HG03135 (cell line): ENCODE measurements around the gene FAHD1.
"Not testable (repeated sequence)": the region's sequence is repeated elsewhere in the genome, so short reads cannot be mapped to it uniquely, and the experiment has no call there.

ENCODE experiments used
- ATAC-seq: cut with Tn5 transposase; IDR thresholded peaks from one replicate; pipeline ENCODE4 v1.9.1; 2021; ENCODE audit warnings: mild to moderate bottlenecking, moderate library complexity; ENCODE audit not compliant: unreplicated experiment

Gene FAHD1

DNA sequence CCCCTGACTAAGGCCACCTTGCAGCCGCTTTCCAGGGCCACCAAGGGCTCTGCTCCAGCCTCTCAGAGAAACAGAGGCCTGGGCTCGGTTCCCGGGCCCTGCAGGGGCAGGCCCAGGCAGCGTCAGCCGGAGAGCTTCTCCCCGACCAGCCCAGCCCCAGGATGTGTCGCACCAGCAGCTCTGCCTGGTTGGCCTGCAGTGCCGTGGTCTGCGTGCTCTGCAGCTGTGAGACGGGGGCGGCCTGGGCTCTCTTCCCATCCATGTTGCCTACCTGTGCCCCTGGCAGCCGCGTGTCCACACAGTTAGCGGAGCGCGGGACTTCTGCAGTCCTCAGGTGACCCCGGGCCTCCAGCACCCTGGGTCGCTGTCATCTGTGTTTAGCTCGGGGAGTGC, 38.3 kb upstream of the FAHD1 start:
- no peak for ATAC-seq

DNA sequence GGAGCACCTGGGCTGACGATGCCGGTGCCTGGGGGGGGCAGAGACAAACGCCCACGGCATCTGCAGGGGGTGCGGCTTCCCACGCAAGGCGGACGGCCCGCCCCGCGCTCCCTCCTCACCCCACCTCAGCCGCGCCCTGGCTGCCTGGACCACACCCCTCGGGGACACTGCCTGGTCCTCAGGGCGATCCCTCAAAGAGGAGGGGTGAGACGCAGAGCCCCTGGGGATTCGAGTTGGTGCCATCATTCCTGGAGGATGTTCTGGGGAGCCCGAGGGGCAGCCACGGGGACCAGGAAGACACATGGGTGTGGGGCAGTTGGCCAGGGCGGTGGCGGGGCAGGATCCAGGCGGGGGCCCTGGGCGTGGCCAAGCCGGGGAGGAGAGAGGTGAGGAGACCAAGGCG, 37.4 kb upstream of the FAHD1 start:
- no peak for ATAC-seq

DNA sequence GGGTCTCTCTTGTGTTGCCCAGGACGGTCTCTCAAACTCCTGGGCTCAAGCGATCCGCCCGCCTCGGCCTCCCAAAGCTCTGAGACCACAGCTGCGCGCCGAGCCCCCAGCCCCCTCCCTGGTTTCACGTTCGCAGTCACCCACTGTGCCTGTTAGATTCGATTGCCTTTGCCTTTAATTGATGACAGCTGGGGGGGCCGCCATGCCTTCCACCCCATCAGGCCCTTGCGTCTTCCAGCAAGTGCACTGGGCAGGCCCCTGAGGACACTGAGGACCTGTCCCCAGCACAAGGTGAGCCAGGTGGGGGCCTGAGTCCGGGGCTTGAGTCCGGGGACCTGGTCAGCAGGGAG, 36.8 kb upstream of the FAHD1 start:
- no peak for ATAC-seq

DNA sequence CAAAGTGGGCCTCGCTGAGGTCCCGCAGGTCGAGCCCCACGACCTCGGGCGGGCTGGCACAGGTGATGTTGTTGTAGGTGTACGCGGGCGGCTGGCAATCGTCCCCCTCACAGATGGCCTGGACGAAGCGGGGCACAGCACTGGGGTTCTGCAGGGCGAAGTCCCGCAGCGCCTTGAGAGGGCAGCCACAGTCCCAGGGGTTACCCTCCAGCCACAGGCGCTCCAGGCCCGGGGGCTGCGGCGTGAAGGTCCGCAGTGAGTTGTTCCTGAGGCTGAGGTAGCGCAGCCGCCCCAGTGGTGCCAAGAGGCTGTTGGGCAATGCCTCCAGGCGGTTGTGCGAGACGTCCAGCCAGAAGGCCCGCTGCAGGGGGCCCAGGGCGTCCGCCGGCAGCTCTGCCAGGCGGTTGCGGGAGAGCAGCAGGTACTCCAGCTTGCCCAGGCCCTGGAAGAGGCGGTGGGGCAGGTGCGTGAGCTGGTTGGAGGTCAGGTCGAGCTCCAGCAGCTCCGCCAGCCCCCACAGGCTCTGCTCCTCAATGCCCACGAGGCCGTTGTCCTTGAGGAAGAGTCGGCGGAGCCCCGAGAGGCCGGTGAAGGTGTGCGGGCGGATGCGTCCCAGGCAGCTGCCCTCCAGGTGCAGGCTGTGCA, 36.3 kb upstream of the FAHD1 start:
- ATAC-seq, result no peak

DNA sequence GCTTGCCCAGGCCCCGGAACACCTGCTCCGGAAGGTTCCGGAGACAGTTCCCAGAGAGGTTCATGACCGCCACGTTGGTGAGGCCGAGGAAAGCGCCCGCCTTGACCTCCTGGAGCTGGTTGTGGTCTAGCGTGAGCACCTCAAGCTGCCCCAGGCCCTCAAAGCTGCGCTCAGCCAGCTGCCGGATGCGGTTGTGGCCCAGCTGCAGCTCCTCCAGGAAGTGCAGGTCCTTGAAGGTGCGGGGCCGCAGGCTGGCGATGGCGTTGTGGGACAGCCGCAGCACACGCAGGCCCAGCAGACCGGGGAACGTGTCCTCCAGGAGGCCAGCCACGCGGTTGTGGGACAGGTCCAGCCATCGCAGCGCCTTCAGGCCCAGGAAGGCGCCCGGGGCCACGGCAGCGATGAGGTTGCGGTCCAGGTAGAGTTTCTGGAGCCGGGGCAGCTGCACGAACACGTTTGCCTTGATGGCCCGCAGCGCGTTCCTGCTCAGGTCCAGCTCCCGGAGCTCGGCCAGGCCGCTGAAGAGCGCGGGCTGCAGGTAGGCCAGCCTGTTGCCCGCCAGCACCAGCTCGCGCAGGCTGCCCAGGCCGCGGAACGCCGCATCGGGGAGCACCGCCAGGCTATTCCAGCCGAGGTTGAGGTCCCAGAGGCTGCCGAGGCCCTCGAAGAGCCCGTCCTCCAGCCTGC, 35.6 kb upstream of the FAHD1 start:
- ATAC-seq, result no peak

DNA sequence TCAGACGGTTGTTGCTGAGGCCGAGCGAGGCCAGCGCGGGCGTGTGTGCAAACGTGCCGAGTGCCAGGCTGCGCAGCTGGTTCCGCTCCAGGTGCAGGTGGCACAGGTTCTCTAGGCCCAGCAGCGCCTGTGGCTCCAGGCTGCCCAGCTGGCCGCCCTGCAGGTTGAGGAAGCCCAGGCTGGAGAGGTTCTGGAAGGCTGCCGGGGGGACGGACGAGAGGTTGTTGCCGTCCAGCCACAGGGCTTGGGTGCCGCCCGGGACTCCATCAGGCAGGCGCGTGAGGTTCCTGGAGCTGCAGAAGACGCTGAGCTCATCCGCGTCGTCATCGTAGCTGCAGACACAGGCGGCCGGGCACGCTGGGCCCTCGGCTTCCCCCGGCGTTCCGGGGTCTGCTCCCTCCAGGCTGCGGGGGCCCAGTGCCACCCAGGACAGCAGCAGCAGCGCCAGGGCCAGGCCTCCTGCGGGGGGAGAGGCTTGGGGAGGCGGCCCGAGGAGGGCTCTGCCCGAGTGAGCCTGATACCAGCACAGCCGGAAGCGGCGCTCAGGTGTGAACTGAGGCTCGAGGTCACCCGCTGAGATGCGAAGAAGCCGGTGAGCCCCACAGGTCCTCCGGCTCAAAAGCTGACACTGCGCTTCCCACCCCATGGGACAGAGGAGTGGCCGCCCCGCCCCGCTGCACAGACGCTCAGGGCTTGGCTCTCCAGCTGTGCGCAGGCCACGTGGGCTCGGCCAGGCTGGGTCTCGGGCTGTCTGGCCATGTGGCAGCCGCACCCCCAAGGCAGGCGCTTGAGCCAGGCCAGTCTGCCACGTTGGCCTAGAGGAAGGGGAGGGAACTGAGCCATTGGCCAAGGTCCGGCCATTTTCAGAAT, 34.8 kb upstream of the FAHD1 start:
- ATAC-seq, result no peak

DNA sequence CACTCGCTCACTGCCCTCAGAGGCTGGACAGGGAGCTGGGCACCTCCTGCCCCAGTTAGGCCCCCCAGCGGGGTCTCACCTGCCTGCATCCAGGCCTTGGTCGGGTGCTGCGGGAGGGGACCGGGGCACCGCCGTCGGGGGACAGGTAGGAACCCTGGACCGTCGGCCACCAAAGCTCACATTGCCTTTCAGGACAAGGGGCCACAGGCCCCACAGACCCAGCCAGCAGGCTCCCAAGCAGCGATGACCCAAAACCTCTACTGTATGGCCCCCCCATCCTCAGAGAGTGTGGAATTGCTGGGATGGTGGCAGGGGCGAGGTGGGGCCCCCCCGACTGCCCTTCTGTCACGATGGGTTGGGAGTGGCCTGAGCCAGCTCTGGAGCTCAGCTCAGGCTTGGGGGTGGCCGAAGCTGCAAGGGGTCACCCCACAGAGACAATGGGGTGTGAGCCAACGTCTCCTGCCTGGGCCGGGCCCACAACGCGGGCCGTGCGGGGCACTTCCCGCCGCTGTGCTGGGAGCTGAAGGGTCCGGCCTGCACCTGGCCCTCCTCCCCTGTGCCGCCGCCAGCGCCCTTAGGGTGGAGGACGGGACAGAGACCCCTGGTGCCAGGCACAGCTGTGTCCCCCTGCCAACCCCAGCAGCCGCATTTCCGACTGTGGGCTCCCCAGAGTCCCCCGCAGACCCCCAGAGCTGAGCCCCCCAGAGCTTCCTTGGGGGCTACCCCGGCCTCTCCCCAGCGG, 34.0 kb upstream of the FAHD1 start:
- ATAC-seq, result no peak

DNA sequence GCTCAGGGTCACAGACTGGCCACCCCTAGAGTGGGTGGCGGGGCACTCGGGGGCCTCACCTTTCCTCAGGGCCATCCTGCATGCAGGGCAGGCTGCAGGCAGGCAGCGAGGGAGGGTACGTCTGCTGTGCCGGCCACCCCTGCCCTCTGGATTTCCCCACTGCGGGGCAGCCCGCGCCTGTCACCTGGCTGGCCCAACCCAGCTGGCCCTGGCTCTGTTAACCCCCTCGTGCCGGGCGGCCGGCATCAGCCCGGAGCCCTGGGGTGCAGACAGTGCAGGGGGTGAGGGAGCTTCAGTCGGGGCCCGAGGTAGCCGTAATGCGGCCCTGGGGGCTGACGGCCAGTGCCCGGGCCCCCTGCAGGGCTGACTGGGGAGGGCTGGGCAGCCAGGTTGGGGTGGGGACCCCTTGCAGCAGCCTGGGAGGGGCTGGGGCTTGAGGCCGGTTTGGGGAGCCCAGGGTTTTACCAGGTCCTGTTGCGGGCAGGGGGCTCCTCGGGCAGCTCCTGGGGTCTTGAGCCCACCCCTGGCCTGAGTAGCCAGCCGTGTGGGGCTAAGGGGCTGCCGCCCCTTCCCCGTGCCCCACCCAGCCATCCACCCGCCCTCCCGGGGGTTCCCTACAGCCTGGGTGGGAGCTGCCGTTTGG, 33.3 kb upstream of the FAHD1 start, which contains the start of gene IGFALS:
IGFALS (minus strand) TSS at position 128 of the 643 bp plus-strand sequence; CDS start at position 75, 53 bp downstream.
- ATAC-seq, result no peak

DNA sequence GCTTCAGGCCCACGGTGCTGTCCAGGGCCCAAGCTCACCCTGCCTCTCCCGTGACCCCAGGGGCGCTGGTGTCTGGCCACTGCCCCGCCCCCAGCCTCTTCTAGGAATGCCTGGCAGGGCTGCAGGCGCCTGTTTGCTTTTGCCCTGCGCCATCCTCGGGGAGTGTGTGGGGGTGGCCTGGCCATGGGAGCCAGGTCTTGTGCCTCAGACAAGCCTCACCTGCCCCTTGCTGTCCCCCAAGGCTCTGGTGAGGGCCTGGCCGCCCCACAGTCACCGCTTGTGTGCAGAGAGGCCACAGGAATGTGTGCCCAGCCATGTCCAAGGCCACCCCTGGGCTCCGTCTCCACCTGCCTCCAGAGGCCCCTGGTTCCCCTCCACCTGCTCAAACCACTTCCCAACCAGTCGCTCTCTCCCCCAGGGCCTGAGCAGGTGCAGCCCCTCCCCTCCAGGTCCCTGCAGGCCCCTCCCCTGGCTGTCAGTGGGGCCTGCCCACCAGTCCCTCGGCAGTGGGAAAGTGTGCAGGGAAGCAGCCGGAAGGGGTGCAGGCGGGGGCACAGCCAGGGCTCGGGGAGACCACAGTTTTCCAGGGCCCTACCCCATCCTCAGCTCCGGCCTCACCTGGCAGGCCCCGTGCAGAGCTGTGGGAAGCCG, 32.7 kb upstream of the FAHD1 start:
- ATAC-seq, result no peak

DNA sequence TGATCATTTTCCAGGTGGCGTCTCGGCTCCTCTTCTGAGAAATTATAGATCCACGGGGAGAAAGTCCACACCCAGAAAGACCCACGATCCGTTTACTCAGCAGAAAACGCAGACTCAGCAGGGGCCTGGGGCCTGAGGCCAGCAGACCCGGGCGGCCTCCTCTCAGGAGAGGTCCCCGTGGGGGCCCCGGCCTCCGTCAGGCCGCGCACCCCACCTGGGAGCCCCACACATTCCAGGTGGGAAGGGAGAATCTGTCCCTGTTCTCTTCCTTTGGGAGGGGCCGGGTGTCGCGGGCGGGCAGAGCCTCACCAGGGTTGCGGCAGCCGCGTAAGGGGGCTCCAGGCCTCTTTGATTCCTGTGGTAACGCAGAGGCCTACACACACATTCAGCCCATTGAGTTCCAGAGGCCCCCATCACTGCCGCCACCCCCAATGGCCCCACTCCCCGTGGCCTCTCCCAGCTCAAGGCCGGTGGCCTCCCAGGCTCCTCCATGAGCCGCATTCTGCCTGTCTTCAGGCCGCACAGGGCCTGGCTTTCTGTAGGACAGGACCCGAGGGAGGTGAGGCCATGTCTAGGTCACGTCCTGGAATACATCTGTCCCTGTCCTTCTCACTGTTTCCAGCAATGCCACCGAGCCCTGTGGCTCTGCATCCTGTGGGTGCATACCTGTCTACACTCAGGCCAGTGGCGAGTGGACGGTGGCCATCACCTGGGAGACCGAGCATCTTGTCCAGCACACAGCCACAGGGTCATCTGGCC, 31.9 kb upstream of the FAHD1 start:
- ATAC-seq, result no peak

DNA sequence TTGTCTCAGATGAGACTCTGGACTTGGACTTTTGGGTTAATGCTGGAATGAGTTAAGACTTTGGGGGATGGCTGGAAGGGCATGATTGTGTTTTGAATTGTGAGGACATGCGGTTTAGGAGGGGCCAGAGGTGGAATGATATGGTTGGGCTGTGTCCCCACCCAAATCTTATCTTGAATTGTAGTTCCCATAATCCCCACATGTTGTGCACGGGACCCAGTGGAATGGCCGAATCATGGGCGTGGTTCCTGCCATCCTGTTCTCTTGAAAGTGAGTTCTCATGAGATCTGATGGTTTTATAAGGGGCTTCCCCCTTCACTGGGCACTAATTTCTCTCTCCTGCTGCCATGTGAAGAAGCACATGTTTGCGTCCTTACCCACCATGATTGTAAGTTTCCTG, 27.7 kb upstream of the FAHD1 start:
- ATAC-seq, result not testable (repeated sequence)

DNA sequence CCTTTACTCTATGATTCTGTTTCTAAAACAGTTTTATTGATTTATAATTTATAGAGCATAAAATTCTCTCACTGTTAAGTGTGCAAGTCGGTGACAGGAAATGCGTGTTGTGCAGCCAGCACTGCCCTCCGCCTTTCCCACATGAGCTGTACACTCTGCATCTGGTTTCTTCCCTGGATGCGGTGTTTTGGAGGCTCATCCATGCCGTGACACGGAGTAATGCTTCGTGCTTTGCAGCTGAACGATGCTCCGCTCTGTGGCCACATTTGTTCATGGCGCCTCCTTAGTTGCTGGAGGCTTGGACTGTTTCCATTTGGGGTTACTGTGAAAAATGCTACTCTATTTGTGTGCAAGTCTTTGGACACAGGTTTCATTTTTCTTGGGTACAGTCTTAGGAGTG, 26.3 kb upstream of the FAHD1 start:
- no peak for ATAC-seq

DNA sequence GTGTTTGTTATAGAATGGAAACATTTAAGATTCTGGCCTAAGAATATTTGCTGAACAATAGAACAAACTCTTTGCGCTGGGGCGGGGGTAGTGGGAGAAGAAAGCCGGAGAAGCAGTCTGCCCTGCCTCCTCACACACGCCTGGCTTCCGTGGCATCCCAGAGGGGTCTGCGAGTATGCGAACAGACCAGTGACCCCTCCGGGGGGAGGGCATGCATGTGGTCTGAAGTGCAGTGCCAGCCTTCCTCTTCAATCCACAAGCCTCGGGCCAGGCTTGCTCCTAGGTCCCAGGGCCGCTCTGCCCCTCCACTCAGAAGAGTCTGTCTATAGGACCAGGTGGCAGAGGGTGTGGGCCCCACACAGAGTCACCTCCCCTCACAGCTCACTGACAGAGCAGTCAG, 19.4 kb upstream of the FAHD1 start:
- no peak for ATAC-seq

DNA sequence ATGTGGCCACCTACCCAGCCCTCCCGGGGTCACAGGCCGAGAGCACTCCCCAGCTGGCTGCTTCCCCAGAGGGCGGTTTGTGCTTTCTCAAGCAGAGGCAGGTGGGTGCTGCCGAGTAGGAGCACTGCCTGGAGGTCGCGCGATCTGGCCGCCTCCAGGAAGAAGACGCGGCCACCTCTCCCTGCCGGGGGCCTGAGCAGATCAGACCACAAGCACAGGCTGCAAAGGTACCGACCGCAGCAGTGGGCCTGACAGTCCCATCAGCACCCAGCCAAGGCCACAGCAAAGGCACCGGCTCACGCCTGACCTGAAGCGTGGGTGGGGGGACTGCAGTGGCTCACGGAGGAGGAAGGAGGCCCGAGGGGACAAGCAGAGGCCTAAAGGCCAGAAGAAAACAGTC, 18.3 kb upstream of the FAHD1 start:
- no peak for ATAC-seq

DNA sequence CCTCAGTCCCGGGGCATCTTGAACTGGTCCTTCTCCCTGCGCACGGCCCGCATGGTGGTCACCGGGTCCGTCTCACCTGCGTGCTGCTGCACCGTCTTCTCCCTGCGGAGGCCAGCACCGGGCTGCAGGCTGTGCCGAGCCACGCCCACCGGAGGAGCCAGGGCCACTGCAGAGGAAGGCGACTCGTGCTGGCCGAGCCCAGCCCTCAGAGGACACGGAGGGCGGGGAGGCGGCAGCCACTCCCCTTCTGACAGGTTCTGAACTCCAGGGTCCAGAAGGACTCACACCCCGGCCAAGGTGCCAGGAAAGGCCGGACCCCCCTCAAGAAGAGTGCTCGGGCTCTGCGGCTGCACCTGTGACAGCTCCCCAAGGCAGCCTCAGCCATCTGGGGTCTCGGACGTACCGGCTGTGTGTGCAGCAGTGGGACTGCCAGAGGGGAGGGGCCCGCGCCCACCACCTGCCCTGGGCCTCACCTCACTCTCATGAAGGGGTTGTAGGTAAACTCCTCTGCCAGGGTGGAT, 17.7 kb upstream of the FAHD1 start:
- ATAC-seq, result no peak

DNA sequence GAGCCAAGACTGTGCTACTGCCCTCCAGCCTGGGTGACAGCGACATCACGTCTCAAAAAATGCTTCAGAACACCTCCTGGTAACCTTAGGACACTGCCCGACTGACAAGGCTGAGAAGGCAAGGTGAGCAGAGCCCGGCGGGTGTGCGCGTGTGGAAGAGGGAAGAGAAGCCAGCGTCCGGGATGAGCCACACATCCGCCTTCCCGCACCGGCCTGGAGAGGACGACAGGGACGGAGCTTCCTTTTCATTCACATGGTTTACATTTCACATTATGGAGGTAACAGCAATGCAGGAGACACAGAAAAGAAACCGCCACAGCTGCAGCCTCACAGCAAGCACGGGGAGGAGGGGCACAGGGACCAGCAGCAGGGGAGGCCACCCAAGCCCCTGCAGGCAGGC, 16.9 kb upstream of the FAHD1 start:
- ATAC-seq, result no peak

DNA sequence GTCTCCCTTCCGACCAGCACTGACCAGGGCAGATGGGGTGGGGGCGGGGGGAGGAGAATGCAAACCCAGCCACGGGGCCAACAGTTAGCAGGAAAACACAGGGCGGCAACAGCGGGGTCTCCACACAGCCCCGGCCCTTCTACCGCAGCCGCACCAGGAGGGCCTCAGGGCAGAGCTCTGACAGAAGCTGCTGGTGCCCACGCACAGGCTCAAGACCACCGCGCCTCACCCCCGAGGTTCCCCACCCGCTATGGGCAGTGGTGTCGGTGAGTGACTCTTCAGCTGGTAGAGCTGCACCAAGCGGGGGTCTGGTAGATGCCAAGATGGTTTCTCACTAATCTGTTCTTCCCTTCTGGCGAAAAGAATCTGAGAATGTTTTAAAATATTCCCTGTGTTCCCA, 16.5 kb upstream of the FAHD1 start:
- no peak for ATAC-seq

DNA sequence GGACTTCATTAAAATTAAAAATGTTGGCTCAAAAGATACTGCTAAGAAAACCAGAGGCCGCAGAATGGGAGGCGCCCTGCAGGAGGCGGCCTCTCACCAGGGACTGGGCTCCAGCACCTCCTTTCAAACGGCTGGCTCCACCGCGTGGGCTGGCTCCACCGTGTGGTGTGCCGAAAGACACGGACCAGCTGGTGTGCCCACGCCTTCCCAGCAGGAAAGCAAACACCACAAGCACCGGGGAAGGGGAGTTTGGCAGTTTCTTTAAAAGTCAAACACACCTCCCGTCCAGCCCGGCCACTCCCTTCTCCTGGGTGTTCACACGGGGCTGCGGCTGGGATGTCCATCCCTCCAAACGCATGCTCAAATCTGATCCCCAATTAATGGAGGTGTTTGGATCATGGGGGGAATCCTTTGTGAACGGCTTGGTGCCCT, 14.3 kb upstream of the FAHD1 start:
- ATAC-seq, result no peak

DNA sequence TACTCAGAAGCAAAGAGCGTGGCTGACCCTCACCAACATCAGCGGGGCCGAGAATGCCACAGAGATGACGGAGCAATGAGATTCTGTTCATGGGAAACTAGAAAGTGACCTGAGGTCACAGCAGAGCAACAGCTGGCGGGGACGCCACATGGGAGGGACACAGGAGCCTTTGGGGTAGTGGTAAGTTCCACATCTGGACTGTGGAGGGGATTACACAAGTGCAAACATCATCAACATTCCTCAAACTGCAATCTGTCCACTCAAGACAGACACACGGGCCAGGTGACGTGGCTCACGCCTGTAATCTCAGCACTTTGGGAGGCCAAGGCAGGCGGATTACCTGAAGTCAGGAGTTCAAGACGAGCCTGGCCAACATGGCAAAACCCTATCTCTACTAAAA, 11.5 kb upstream of the FAHD1 start:
- ATAC-seq, result no peak
